DMS79 treated with DMSO at 0.1 percent for 48 hours (cell line): ENCODE measurements around the gene RNF32.
"Not testable (repeated sequence)": the region's sequence is repeated elsewhere in the genome, so short reads cannot be mapped to it uniquely, and the experiment has no call there.

Experiments used
- DNase-seq: peaks from one replicate; lab custom pipeline; 2025; lab: John Stamatoyannopoulos, UW

RNF32 gene

GRCh38 chr7:156675721-156676120, 35.1 kb downstream of the RNF32 start:
- peak; percentile 48 for DNase-seq

GRCh38 chr7:156676263-156676662, 35.7 kb downstream of the RNF32 start:
- DNase-seq, result no peak

- no peak for DNase-seq
Observed at GRCh38 chr7:156677374-156678054, 36.9 kb downstream of the RNF32 start.

- no peak for DNase-seq
Observed at GRCh38 chr7:156680281-156680680, 39.7 kb downstream of the RNF32 start.

- DNase-seq, result no peak
Observed at GRCh38 chr7:156682928-156683327, 42.4 kb downstream of the RNF32 start.

- DNase-seq, result no peak
Observed at GRCh38 chr7:156684251-156684650, 43.7 kb downstream of the RNF32 start.

DNA sequence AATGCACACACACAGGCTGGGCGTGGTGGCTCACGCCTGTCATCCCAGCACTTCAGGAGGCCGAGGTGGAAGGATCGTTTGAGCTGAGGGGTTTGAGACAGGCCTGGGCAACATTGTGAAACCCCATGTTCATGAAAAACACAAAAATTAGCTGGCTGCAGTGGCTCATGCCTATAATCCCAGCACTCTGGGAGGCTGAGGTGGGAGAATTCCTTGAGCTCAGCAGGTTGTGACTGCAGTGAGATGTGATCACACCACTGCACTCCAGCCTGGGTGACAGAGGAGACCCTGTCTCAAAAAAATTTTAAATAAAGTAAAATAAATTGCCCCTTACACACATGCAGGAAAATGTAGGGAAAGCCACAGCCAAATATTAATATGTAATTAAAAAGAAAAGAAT, 44.1 kb downstream of the RNF32 start:
- DNase-seq, result no peak

- DNase-seq, result peak; percentile 1
Observed at GRCh38 chr7:156691764-156692163, 51.2 kb downstream of the RNF32 start.

DNA sequence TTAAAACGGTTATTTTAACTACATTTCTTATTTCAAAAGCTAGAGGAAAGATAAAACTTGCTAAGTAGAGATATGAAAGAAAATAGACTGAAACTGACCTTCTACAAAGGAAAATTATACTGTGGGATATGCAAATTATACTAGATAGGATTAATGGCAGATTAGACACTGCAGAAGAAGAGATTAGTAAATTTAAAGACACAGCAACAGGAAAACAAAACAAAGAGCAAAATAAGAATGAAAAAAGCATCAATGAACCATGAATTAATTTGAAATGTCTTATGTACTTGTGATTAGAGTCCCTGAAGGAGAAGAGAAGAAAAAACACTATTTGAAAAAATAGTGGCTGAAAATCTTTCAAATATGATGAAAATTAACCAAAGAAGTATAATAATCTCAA, 52.3 kb downstream of the RNF32 start:
- no peak for DNase-seq

GRCh38 chr7:156693627-156694026, 53.1 kb downstream of the RNF32 start:
- no peak for DNase-seq

- DNase-seq, result not testable (repeated sequence)
Observed at GRCh38 chr7:156697283-156697682, 56.7 kb downstream of the RNF32 start.

DNA sequence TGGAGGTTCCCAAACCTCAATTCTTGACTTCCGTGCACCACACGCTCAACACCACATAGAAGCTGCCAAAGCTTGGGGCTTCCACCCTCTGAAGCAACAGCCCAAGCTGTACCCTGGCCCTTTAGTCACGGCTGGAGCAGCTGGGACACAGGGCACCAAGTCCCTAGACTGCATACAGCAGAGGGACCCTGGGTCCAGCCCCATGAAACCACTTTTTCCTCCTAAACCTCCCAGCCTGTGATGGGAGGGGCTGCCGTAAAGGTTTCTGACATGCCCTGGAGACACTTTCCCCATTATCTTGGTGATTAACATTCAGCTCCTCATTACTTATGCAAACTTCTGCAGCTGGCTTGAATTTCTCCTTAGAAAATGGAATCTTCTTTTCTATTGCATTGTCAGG, 57.9 kb downstream of the RNF32 start:
- not testable (repeated sequence) for DNase-seq

DNA sequence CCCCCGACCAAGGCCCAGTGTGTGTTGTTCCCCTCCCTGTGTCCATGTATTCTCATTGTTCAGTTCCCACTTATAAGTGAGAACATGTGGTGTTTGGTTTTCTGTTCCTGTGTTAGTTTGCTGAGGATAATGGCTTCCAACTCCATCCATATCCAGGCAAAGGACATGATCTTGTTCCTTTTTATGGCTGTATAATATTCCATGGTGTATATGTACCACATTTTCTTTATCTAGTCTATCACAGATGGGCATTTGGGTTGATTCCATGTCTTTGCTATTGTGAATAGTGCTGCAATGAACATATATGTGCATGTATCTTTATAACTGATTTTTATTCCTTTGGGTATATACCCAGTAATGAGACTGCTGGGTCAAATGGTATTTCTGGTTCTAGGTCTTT, 61.2 kb downstream of the RNF32 start:
- DNase-seq, result not testable (repeated sequence)

DNA sequence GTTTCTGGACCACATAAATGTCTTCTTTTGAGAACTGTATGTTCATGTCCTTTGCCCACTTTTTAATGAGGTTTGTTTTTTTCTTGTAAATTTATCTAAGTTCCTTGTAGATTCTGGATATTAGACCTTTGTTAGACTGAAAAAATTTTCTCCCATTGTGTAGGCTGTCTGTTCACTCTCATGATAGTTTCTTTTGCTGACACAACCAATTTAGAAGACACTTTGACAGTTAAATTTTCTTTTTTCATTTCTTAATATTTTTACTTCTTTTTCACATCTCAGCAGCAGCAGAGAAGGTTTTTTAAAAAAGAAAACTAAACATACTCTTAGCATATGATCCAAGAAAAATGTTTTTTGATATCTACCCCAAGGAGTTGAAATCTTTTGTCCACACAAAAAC, 61.8 kb downstream of the RNF32 start:
- no peak for DNase-seq

DNA sequence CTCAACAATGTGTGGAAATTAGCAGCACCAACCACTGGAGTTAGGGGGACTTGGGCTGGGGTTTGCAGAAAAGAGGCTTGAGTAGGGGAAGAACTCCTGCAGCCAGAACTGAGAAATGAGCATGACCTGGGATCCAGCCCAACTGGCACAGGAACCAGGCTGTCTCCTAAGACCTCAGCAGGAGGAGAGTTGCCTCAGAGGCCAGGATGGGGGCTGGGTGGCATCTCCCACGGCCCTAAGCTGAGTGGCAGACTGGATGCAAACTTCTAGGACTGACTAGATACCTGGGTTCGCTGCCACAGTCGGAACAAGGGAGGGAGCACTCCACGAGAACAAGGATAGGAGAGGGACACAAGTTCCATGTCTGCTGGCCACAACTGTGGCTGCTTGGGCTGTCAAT, 62.6 kb downstream of the RNF32 start:
- no peak for DNase-seq

DNA sequence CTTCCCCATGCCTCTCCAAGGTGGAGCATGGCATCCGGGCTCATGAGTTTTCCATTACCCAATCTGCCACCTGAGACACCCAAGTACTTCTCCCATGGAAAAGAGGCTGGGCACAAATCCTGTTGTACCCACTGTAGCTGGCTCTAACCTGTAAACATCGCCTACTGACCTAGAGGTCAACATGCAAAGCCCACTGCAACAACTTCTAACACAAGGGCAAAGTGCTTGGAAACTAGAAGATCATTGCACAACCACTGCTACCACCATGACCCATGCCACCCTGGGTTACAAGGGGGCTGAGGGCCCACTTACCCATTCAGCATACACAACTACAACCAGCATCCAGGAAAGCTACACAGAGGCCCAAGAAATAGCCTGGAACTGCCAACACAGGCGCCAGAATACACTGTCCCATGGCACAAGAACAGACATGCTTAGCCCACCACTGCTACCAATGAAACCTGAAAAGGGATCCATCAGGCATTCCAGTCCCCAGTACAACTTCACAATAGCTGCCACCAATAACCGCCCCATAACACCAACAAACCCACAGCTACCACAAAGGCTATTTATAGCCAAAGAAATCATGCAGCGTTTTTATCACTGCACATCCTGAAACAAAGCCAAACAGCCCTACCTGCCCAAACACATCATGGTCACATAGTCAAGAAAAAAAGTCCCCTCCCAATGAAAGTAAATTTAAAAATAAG, 63.4 kb downstream of the RNF32 start:
- no peak for DNase-seq

DNA sequence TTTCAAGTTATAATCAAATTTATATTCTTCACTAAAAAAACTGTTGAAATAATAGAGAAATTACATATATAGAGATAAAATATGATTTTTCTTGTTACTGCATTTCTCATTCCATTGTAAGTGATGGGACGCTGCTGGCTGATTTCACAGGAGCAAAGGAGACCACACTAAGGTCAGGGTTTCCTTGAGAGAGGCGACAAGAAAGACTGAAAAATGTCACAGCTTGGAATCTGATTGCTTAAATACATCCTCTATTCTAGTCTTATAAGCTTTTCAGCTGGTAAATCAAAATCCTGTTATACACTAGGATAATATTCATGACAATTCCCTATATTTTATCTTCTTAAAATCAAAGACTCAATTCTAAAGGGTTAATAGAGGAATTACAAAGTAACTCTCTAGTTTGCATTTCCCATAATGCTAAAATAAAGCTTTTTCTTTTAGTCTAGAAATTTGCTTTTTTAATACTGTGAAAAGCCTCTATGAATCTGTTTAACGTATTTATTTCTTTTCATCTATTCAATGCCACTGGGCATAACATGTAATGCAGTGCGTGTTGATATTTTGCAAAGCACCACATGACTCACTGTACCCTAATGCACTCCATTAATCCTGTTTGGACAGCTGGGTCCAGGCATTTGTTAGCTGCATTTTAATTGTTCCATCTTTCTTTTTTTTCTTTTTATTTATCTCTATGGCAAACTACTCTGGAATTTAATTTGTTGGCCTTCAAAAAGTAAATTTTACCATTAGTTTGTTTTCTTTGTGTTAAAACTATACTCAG, 81.7 kb downstream of the RNF32 start:
- DNase-seq, result no peak

- no peak for DNase-seq
Observed at GRCh38 chr7:156725073-156725472, 84.5 kb downstream of the RNF32 start.

GRCh38 chr7:156725936-156726335, 85.4 kb downstream of the RNF32 start:
- DNase-seq, result no peak
